Upper lobe of left lung (tissue), 4 donors: ENCODE data around the gene WASF2.

ENCODE experiments used
- CTCF ChIP-seq, 6 experiments: fragments of 450-650 bp in 4 of 6; fragments of 200-600 bp in 2 of 6; sonication (generic) in 2 of 6; IDR thresholded peaks; one replicate each; pipeline ENCODE4 v1.5.1; 2016 to 2019; ENCODE audit warnings: antibody characterized with exemption in 6 of 6
- EP300 ChIP-seq, 4 donors: sonication (generic); formaldehyde crosslinking; IDR thresholded peaks; one replicate each; pipeline ENCODE4 v1.5.1; 2017; ENCODE audit warnings: antibody characterized with exemption in 4 of 4, control low read depth in 2 of 4
- POLR2AphosphoS5 ChIP-seq, 2 donors: sonication (generic); formaldehyde crosslinking; IDR thresholded peaks; one replicate each; pipeline ENCODE4 v1.5.1; 2017; ENCODE audit warnings: antibody characterized with exemption in 2 of 2

- TF ChIP-seq CTCF (IDR thresholded peaks at IDR 0.05) (no peak), POLR2AphosphoS5 (IDR thresholded peaks at IDR 0.05) (no peak), EP300 (IDR thresholded peaks at IDR 0.05) (no peak)
Measured at GRCh38 chr1:27406362-27406680, 83.6 kb downstream of the WASF2 start.
